ENCODE measurements around the gene GRK5.

- TF ChIP-seq, protein P1, sequence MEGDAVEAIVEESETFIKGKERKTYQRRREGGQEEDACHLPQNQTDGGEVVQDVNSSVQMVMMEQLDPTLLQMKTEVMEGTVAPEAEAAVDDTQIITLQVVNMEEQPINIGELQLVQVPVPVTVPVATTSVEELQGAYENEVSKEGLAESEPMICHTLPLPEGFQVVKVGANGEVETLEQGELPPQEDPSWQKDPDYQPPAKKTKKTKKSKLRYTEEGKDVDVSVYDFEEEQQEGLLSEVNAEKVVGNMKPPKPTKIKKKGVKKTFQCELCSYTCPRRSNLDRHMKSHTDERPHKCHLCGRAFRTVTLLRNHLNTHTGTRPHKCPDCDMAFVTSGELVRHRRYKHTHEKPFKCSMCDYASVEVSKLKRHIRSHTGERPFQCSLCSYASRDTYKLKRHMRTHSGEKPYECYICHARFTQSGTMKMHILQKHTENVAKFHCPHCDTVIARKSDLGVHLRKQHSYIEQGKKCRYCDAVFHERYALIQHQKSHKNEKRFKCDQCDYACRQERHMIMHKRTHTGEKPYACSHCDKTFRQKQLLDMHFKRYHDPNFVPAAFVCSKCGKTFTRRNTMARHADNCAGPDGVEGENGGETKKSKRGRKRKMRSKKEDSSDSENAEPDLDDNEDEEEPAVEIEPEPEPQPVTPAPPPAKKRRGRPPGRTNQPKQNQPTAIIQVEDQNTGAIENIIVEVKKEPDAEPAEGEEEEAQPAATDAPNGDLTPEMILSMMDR (IDR thresholded peaks at IDR 0.05; ENCODE audit: low read depth, low read length): no peak
- TF ChIP-seq EZH2phosphoT487 (IDR thresholded peaks at IDR 0.05; ENCODE audit: low read depth): no peak
Observed at GRCh38 chr10:119330342-119330741, 123.0 kb downstream of the GRK5 start.

All from OCI-LY3 (cell line).